ENCODE measurements around the gene AKR1C1. TPM values are rescaled to one million over a fixed set of nuclear protein-coding genes. Genes with fewer than 3 reads are reported as not detected.
"Not testable (repeated sequence)": the region's sequence is repeated elsewhere in the genome, so short reads cannot be mapped to it uniquely, and the experiment has no call there.

The AKR1C1 gene
- polyA plus RNA-seq, 12 donors = 6.3 to 15.7 (median 11.3) TPM; not detected in 2

DNA sequence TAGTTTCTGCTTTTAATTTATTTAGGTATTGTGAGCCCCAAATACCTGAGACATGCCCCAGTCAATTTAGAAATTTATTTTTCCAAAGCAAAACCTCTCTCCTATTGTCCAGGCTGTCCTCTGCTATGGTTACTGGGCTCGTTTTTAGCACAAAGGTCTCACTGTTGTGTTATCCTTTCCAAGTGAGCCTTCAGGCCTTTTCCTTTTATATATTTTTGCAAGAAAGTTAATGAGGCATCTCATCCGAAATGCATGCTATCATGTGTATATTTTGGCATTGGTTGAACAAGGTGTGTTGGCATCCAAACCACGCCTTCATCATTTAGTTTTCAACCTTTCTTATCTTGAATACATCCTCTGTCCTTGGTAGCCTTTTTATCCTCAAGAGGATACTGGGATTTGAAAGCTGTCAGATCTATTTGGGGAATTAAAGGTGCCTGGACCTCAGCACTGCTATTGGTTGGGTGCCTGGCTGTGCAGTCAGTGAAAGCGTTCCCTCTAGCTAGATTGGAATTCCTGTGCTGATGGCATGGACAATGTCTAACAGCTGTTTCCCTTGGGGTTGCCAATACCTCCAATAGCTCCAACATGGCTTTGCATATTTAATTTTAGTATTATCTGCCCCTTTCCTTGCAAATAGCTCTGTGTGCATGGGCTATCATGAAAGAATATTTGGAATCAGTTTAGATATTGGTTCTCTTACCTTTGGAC lies 51.1 kb downstream of the AKR1C1 start:
- not testable (repeated sequence) for DNase-seq

DNA sequence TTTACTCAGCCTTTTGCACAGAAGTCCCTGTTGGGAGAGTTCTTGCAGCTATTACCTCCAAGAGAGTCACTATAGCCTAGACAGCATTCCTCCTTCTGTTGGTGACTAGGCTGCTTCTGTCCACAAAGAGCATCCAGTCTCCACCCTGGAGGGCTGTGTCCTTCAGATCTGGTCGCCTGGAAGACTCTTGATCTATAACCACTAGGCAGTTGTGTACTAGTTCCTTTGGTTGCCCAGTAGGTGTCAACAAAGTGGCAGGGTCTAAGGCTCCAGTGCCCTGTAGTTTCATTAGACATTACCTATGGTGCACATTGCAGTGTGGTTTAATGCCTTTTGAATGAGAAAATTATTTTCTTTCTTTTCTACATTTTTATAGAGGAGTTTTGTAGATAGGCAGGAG lies 51.7 kb downstream of the AKR1C1 start:
- DNase-seq = no peak

DNA sequence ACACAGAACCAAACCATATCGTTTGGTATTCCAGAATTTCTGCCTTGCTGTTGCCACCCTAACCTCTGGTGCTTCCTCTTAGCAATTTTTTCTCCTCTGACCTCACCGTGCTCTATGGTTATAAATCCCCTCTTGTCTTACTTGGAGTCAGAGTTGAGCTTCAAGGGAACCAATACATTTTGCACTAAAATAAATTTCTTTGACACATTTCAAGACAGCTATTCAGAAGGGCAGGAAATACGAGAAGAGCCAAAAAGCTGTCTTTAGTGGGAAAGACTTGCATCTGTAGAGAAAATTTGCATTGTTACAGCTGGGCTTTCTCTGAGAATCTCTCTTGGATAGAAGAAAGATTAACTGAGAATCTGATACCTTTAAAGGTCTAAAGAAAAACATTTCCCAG lies 54.9 kb downstream of the AKR1C1 start:
- DNase-seq = no peak

DNA sequence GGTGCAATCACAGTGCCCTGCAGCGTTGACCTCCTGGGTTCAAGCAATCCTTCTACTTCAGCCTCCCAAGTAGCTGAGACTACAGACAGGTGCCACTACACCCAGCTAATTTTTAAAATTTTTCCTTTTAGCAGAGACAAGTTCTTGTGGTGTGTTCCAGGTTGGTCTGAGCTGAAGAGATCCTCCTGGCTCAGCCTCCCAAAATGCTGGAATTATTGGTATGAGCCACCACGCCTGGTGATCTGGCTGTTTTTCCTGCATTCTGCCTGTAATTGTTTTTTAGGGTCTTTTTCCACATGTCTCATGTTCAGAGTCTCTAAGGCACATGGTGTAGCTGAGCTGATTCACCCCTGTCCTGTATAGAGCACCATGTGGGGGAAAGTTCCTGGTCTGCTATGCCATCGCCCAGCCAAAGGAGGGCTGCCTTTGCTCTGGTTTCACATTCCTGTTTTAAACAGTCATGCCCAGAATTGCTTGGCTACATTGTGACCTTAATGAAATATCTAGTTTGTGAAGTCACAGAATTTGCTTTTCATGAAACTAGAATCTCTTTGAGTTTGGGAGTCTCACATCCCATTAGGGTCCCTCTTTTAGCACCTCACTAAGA lies 55.6 kb downstream of the AKR1C1 start:
- DNase-seq = not testable (repeated sequence)

DNA sequence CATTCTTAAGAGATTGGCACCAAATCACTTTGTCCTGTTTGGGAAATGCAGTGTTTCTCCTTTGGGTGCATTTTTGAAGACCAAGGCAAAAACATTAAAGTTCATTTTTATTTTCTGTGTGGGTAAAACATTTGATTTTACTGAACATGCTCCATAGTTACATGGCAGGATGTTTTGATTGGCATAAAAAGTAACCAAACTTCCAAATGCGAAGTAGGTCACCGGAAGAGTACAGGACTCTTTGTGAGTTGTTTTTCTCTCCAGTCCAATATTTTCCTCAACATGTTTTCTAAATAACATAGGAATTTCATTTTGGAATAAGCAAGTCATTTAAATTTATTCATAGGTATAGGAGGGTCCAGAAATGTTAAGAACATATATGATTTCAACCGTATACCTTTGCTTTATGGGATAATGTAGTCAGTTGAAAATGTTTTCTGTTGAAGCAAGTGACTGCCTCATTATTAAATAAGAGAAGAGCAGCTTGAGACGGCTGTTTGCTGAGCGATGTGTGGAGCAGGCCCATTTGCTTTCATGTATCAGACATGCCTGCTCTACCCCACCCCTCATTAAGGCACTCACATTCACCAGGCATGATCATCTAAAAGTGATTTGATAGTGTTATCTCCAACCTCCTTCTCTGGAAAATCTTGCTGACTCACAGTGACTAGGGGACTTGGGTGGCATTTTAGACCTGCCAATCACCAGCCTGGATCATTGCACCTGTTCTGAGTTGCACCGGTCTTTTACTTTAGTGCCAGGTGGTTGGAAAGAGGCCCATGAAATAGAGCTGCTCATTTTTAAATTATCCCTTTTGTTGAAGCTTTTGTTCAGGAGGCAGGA lies 56.8 kb downstream of the AKR1C1 start:
- not testable (repeated sequence) for DNase-seq

DNA sequence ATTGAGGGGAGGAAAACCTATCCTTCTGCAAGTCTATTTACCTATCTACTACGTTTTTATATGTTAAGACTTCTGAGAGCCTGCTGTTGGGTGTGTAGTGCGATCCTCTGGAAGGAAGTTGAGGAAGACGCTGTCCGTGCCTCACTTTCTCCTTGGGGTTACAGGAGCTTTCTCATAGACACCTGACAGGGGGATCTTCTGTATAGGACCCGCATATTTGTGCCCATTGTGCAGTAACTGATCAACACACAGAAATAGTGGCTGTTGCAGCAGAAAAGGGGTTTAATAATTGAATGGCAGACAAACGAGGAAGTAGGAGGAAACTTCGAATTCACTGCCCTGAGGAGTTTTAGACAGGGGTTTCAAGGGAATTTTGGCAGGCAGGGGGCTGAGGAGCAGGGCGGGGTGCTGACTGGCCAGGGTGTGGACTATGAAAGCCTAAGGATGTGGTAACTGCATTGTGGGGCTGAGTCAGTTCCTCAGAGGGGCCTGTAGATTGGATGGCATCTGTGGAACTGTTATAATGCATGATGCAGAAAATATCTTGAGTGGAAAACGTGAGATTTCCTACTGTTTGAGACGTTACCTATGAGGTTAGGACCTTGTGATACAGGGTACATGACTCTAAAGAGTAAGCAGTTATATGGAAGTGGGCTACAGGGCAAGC lies 58.5 kb downstream of the AKR1C1 start:
- DNase-seq = not testable (repeated sequence)

DNA sequence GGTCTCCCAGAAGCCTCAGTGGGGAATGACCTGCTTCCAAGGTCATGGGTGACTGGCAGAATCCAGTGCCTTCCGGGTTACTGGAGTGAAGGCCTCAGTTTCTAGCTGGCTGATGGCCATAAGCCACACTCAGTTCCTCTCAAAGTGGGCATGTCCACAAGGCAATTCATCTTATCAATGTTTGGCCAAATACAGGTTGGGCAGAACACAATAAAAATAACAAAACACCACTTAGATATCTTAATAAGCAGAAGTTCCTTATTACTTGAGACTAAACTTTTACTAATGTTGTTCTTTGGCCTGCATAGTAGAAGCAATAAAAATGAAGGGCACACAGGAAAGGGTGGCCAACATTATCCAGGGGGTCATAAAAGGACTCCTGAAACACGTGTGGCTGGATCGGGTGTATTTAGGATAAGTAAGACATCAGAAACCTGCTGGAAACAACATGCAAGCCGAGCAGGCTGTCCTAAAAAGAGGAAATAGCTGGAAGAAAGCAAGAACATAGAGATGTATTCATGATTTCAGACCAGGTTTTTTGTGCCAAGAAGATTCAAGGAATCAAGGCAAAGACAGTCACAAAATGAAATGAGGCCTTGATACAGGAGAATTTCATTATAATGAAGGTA lies 60.1 kb downstream of the AKR1C1 start:
- no peak for DNase-seq

DNA sequence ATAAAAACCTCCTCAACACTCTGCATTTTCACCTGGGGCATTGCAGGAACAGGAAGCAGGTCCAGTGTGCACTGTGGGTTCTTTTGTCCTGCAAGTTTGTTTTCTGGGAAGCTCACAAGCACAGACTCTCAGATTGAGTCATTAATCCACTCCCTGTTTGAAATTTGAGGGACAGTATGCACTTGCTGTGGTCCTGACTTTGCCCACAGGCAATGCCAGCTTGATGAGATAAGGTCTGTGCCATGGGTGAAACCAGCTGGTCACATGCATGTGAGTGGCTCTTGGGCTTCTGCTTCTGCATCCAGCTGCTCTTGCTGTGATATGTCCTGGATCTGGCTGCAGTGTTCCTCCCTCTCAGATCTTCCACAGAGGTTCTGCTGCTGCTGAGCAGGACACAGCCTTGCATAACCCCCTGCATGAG lies 62.3 kb downstream of the AKR1C1 start:
- DNase-seq = not testable (repeated sequence)

DNA sequence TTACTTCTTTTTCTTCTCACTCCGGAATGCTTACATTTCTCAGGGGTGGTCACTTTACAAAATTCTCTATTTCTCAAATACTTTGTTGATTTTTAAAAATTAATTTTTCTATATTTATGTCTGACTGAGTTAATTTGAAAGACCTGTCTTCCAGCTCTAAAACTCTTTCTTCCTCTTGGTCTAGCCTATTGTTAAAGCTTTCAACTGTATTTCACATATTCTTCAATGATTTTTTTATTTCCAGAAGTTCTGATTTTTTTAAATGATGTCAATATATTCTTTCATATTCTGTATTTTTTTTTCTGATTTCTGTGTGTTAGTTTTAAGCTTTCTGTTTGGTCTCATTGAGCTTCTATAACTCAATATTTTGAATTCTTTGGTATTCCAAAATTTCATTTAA lies 67.8 kb downstream of the AKR1C1 start:
- no peak for DNase-seq

DNA sequence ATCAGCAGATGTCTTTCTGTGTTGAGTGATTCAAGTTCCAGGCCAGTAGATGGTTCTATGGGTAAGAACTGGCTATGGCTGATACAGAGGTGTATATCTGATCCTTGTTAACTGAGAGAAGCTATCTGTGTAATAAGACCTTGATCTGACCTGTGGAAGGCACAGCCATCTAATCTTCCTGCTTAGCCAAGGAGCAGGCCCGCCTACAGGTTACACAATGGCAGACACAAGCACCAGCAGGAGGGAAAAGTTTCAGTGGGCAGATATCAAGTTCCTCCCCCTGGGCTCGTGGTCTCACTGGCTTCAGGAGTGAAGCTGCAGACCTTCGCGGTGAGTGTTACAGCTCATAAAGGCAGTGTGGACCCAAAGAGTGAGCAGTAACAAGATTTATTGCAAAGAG lies 68.4 kb downstream of the AKR1C1 start:
- DNase-seq = not testable (repeated sequence)

DNA sequence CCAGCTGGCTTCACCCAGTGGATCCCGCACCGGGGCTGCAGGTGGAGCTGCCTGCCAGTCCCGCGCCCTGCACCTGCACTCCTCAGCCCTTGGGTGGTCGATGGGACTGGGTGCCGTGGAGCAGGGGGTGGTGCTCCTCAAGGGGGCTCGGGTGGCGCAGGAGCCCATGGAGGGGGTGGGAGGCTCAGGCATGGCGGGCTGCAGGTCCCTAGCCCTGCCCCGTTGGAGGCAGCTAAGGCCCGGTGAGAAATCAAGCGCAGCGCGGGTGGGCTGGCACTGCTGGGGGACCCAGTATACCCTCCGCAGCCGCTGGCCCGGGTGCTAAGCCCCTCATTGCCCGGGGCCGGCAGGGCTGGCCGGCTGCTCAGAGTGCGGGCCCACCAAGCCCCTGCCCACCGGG lies 69.2 kb downstream of the AKR1C1 start:
- not testable (repeated sequence) for DNase-seq

Other genes starting within 250 kb of the AKR1C1 start
- 1 to 10 TPM in 10 of 12 donors, not detected in 2; 2.5 to 8.5 (median 4.1) TPM for gene AKR1E2, start 137.2 kb upstream of the AKR1C1 start, polyA plus RNA-seq (ENCODE audit: insufficient read length in 12 of 12)
- gene AKR1C2, start 40.4 kb downstream of the AKR1C1 start, polyA plus RNA-seq (ENCODE audit: insufficient read length in 12 of 12) = 10 to 100 TPM in 4 of 12 donors, 1 to 10 TPM in 6, not detected in 2; 4.5 to 14.9 (median 9.6) TPM
- gene AKR1C3, start 131.0 kb downstream of the AKR1C1 start, polyA plus RNA-seq (ENCODE audit: insufficient read length in 12 of 12) = 1 to 10 TPM in 8 of 12 donors, under 1 TPM in 2, not detected in 2; 0.54 to 4.4 (median 1.2) TPM
- under 1 TPM in 1 of 12 donors, not detected in 11; 0.26 TPM for gene AKR1C8, start 221.7 kb downstream of the AKR1C1 start, polyA plus RNA-seq (ENCODE audit: insufficient read length in 12 of 12)
- not detected for gene AKR1C4, start 233.4 kb downstream of the AKR1C1 start, polyA plus RNA-seq (ENCODE audit: insufficient read length in 12 of 12)